ENCODE measurements around the gene HNRNPA0. TPM values are rescaled to one million over a fixed set of nuclear protein-coding genes. Genes with fewer than 3 reads are reported as not detected.

HNRNPA0 gene
- total and polyA plus RNA-seq, 9 of the 15 experiments (the other 6 are each of a cell fraction or from before 2014, with no cell fraction given) = 5.0 to 33.3 (median 10.7) TPM

DNA sequence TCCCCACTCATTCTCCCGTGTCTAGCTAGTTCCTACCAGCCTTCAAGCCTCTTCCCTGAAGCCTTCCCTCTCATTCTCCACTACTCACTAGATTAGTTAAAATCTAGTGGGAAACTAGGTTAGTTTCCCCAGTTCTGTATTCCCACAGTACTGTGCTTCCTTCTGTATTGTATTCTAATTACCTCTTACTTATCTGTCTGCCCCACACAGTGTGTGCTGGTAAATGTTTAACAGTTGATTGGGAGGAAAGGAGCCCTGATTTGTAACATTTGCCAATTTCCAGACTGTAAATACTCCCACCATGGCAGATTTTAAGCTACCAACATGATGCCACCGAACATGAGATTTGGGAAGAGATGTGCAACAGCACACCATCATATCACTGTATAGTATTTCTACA is 26.5 kb downstream of the HNRNPA0 start (continued):
- no peak for TF ChIP-seq ZBTB9 (CRISPR knock-in tag; IDR thresholded peaks at IDR 0.05)
- no peak for TF ChIP-seq ATF1 (CRISPR knock-in tag; IDR thresholded peaks at IDR 0.05)
- TF ChIP-seq ATF1 (tag; IDR thresholded peaks at IDR 0.05) = no peak
- no peak for TF ChIP-seq MAFF (IDR thresholded peaks at IDR 0.05; ENCODE audit: low read length)
- no peak for TF ChIP-seq MTA2 (IDR thresholded peaks at IDR 0.05; ENCODE audit: low read depth)
- TF ChIP-seq ZNF277 (CRISPR knock-in tag; IDR thresholded peaks at IDR 0.05; ENCODE audit: borderline replicate concordance) = no peak
- TF ChIP-seq TAF15 (IDR thresholded peaks at IDR 0.05; ENCODE audit: low read depth, low read length) = no peak
- no peak for TF ChIP-seq TEAD2 (tag; IDR thresholded peaks at IDR 0.05)
- TF ChIP-seq MTA1 (IDR thresholded peaks at IDR 0.05; ENCODE audit: borderline replicate concordance) = no peak

GRCh38 chr5:137724251-137724650 is 29.9 kb downstream of the HNRNPA0 start:
- Histone ChIP-seq H2AFZ (ENCODE audit: low read depth, low read length) (no peak overlapping the region), H3K9ac (ENCODE audit: insufficient read depth in 1 of 2, low read depth in 2 of 2, low read length in 2 of 2) (no peak overlapping the region), H3K9me1 (ENCODE audit: control insufficient read depth, insufficient read depth, low read length) (no peaks in the 10 kb centered on the region), H3K4me2 (ENCODE audit: insufficient read depth, low read length) (no peak overlapping the region), H3K27me3 (ENCODE audit: control insufficient read depth in 2 of 2, insufficient read depth in 2 of 2, low read length in 2 of 2) (no peaks in the 10 kb centered on the region; a peak in 1 of 5 replicates), H3K36me3 (ENCODE audit: control insufficient read depth, insufficient read depth, low read length) (no peaks in the 10 kb centered on the region), H3K79me2 (ENCODE audit: control insufficient read depth, insufficient read depth, low read length) (no peaks in the 10 kb centered on the region), H3K4me3 (no peak overlapping the region), H3K4me1 (replicated peaks in 1 of 2; ENCODE audit: control insufficient read depth in 2 of 2, insufficient read depth in 2 of 2, low read length in 2 of 2) (no peaks in the 10 kb centered on the region), H3K27ac (ENCODE audit: extremely low read depth, low read depth, low read length) (no peak overlapping the region), H3K9me3 (replicated peaks; ENCODE audit: control insufficient read depth, insufficient read depth, low read depth, low read length) (no peaks in the 10 kb centered on the region), H4K20me1 (replicated peaks; ENCODE audit: control insufficient read depth, insufficient read depth, low read length) (no peaks in the 10 kb centered on the region)
- no peak for FAIRE-seq
- no peak for DNase-seq (ENCODE audit: extremely low read depth in 1 of 4, low spot score in 3 of 4)
- ChIA-PET POLR2A (no interaction called here), CTCF (ENCODE audit: low intra/inter-chr PET ratio) (no interaction called here)
- in situ Hi-C loops (cut with MboI) = no loop called here
- no peak for ATAC-seq
- WGBS (ENCODE audit: insufficient coverage, low coverage, missing lambda C conversion rate) = 2% methylated on average over 2 of the region's 2 CpGs
- no TSS peak for BruUV-seq (replicated peaks)
- intact Hi-C loops (cut with micrococcal nuclease) = no loop called here
- TF ChIP-seq PRMT5 (CRISPR knock-in tag; IDR thresholded peaks at IDR 0.05) (no peak), DIDO1 (tag; IDR thresholded peaks at IDR 0.05; ENCODE audit: low read depth) (no peak), ZNF165 (CRISPR knock-in tag; IDR thresholded peaks at IDR 0.05; ENCODE audit: borderline replicate concordance) (no peak), MTA2 (IDR thresholded peaks at IDR 0.05; ENCODE audit: low read depth) (no peak), RBFOX2 (IDR thresholded peaks at IDR 0.05; ENCODE audit: low read depth, low read length) (no peak), ETS2 (tag; IDR thresholded peaks at IDR 0.05; ENCODE audit: borderline replicate concordance, poor library complexity, severe bottlenecking) (no peak), ZNF143 (CRISPR knock-in tag; IDR thresholded peaks at IDR 0.05) (no peak), TGIF2 (CRISPR knock-in tag; IDR thresholded peaks at IDR 0.05) (no peak), ZNF436 (CRISPR knock-in tag; IDR thresholded peaks at IDR 0.05) (no peak), XRCC3 (IDR thresholded peaks at IDR 0.05) (no peak)
- TF ChIP-seq, protein P1, sequence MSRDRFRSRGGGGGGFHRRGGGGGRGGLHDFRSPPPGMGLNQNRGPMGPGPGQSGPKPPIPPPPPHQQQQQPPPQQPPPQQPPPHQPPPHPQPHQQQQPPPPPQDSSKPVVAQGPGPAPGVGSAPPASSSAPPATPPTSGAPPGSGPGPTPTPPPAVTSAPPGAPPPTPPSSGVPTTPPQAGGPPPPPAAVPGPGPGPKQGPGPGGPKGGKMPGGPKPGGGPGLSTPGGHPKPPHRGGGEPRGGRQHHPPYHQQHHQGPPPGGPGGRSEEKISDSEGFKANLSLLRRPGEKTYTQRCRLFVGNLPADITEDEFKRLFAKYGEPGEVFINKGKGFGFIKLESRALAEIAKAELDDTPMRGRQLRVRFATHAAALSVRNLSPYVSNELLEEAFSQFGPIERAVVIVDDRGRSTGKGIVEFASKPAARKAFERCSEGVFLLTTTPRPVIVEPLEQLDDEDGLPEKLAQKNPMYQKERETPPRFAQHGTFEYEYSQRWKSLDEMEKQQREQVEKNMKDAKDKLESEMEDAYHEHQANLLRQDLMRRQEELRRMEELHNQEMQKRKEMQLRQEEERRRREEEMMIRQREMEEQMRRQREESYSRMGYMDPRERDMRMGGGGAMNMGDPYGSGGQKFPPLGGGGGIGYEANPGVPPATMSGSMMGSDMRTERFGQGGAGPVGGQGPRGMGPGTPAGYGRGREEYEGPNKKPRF (IDR thresholded peaks at IDR 0.05; ENCODE audit: low read depth, low read length) = no peak

Measured in K562 (cell line).